ENCODE results near the gene NCSTN.

GRCh38 chr1:160326418-160326817, 16.8 kb upstream of the NCSTN start:
- TF ChIP-seq, protein P1, sequence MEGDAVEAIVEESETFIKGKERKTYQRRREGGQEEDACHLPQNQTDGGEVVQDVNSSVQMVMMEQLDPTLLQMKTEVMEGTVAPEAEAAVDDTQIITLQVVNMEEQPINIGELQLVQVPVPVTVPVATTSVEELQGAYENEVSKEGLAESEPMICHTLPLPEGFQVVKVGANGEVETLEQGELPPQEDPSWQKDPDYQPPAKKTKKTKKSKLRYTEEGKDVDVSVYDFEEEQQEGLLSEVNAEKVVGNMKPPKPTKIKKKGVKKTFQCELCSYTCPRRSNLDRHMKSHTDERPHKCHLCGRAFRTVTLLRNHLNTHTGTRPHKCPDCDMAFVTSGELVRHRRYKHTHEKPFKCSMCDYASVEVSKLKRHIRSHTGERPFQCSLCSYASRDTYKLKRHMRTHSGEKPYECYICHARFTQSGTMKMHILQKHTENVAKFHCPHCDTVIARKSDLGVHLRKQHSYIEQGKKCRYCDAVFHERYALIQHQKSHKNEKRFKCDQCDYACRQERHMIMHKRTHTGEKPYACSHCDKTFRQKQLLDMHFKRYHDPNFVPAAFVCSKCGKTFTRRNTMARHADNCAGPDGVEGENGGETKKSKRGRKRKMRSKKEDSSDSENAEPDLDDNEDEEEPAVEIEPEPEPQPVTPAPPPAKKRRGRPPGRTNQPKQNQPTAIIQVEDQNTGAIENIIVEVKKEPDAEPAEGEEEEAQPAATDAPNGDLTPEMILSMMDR (IDR thresholded peaks at IDR 0.05), result no peak
- TF ChIP-seq EZH2 (IDR thresholded peaks at IDR 0.05), result no peak

Data from neural progenitor cell (in vitro differentiated cells).